Dermis microvascular lymphatic vessel endothelial cell (primary cell): Measurements from ENCODE around the gene PAK6. TPM values are rescaled to one million over a fixed set of nuclear protein-coding genes. Genes with fewer than 3 reads are reported as not detected.

Experiments used
- DNase-seq, 2 donors: peaks; one replicate each; pipeline versions ENCODE4 v3.0.0 to v3.0.0-alpha.2; 2010; ENCODE audit warnings: low read depth in 2 of 2
- total RNA-seq: library from RNA; depleted of rRNA; stranded (reverse); fragments of >200 nt; gene quantifications from 2 replicates; pipeline ENCODE4 v1.2.1, GENCODE V29; 2014

PAK6 gene
- total RNA-seq, 1 donor from 2014 or later, result not detected

GRCh38 chr15:40290918-40291574 lies 52.2 kb downstream of the PAK6 start:
- peak in 1 of 2 donors; percentile 52 for DNase-seq

- DNase-seq, result no peak
Measured at GRCh38 chr15:40292246-40292645, 53.4 kb downstream of the PAK6 start.

GRCh38 chr15:40293006-40293405 lies 54.1 kb downstream of the PAK6 start:
- DNase-seq, result no peak

GRCh38 chr15:40293905-40294895 lies 55.3 kb downstream of the PAK6 start:
- no peak for DNase-seq

- DNase-seq, result no peak
Measured at GRCh38 chr15:40295297-40295696, 56.4 kb downstream of the PAK6 start.

- no peak for DNase-seq
Measured at GRCh38 chr15:40295877-40296560, 57.2 kb downstream of the PAK6 start.

- no peak for DNase-seq
Measured at GRCh38 chr15:40296561-40297230, 57.8 kb downstream of the PAK6 start.

GRCh38 chr15:40297356-40297755 lies 58.5 kb downstream of the PAK6 start:
- no peak for DNase-seq

- no peak for DNase-seq
Measured at GRCh38 chr15:40298216-40298935, 59.5 kb downstream of the PAK6 start.

GRCh38 chr15:40300367-40300766 lies 61.5 kb downstream of the PAK6 start:
- no peak for DNase-seq

GRCh38 chr15:40300771-40301170 lies 61.9 kb downstream of the PAK6 start:
- no peak for DNase-seq

- no peak for DNase-seq
Measured at GRCh38 chr15:40301467-40302179, 62.8 kb downstream of the PAK6 start.

- no peak for DNase-seq
Measured at GRCh38 chr15:40302288-40302886, 63.5 kb downstream of the PAK6 start.

GRCh38 chr15:40302981-40303380 lies 64.1 kb downstream of the PAK6 start:
- DNase-seq, result no peak

- no peak for DNase-seq
Measured at GRCh38 chr15:40303576-40303975, 64.7 kb downstream of the PAK6 start.

- DNase-seq, result no peak
Measured at GRCh38 chr15:40305281-40305680, 66.4 kb downstream of the PAK6 start.

- no peak for DNase-seq
Measured at GRCh38 chr15:40306371-40306770, 67.5 kb downstream of the PAK6 start.

- DNase-seq, result no peak
Measured at GRCh38 chr15:40306908-40307307, 68.0 kb downstream of the PAK6 start.

GRCh38 chr15:40307421-40308211 lies 68.8 kb downstream of the PAK6 start, which contains the start of gene PLCB2:
Gene PLCB2 (minus strand): TSS chr15:40307935. CDS start chr15:40307672, 263 bp downstream.
- DNase-seq, result no peak
